Measurements from ENCODE around the gene KCP. TPM values are rescaled to one million over a fixed set of nuclear protein-coding genes. Genes with fewer than 3 reads are reported as not detected.

Gene KCP
- total RNA-seq, 1 donor from 2014 or later: 0.06 TPM

GRCh38 chr7:128831178-128831993, 79.1 kb downstream of the KCP start:
- DNase-seq (ENCODE audit: extremely low read depth, low read depth, low spot score): no peak

GRCh38 chr7:128830231-128831177, 80.0 kb downstream of the KCP start, which contains the start of gene FLNC:
Gene FLNC (plus strand): TSS chr7:128830406. CDS start chr7:128830638, 232 bp downstream.
- DNase-seq (ENCODE audit: extremely low read depth, low read depth, low spot score): no peak

GRCh38 chr7:128829391-128830166, 80.9 kb downstream of the KCP start:
- no peak for DNase-seq (ENCODE audit: extremely low read depth, low read depth, low spot score)

GRCh38 chr7:128827971-128828711, 82.4 kb downstream of the KCP start:
- DNase-seq (ENCODE audit: extremely low read depth, low read depth, low spot score): no peak

- DNase-seq (ENCODE audit: extremely low read depth, low read depth, low spot score): no peak
Observed at GRCh38 chr7:128827248-128827958, 83.1 kb downstream of the KCP start.

GRCh38 chr7:128826916-128827247, 83.6 kb downstream of the KCP start:
- DNase-seq (ENCODE audit: extremely low read depth, low read depth, low spot score): no peak

Other genes with a start within 250 kb of the KCP start
- gene GARIN1A, start 238.4 kb downstream of the KCP start, total RNA-seq: 0.05 and 0.64 TPM in 2 replicates
- 339 and 416 TPM in 2 replicates for gene CALU, start 171.3 kb downstream of the KCP start, total RNA-seq
- gene OPN1SW, start 134.9 kb downstream of the KCP start, total RNA-seq: not detected in 2 replicates
- 0.19 and 2.3 TPM in 2 replicates for gene CCDC136, start 118.7 kb downstream of the KCP start, total RNA-seq
- gene FLNC, start 80.3 kb downstream of the KCP start, total RNA-seq: 131 and 170 TPM in 2 replicates
- 156 and 188 TPM in 2 replicates for gene ATP6V1F, start 47.9 kb downstream of the KCP start, total RNA-seq
- 0.73 TPM in 1 of 2 replicates, not detected in the other for gene IRF5, start 27.2 kb upstream of the KCP start, total RNA-seq
- 45.3 and 48.1 TPM in 2 replicates for gene TNPO3, start 144.4 kb upstream of the KCP start, total RNA-seq
- 0.18 and 0.68 TPM in 2 replicates for gene TSPAN33, start 234.0 kb upstream of the KCP start, total RNA-seq